Measurements from ENCODE around the gene RELCH. TPM values are rescaled to one million over a fixed set of nuclear protein-coding genes. Genes with fewer than 3 reads are reported as not detected.

The RELCH gene
- total RNA-seq (2022; extraction: Qiagen RNA extraction; ENCODE audit: low read depth): 12.8 to 14.7 TPM (median 14.1 TPM) in 5 replicates

GRCh38 chr18:62186774-62187542 lies at the start of gene RELCH, which contains the start of gene PIGN:
TSS of gene RELCH (plus strand) at chr18:62187255. CDS start at chr18:62187506, 251 bp downstream.
TSS of gene PIGN (minus strand) at chr18:62187056. CDS start at chr18:62161353, 25,703 bp downstream.

GRCh38 chr18:62324917-62325805 lies 138.1 kb downstream of the RELCH start, which contains the start of gene TNFRSF11A:
TSS of gene TNFRSF11A (plus strand) at chr18:62325310. CDS start at chr18:62325353, 43 bp downstream.

Other genes starting within 250 kb of the RELCH start
- 8.1 to 14.3 TPM (median 11.0 TPM) in 5 replicates for gene PIGN, start 199 bp upstream of the RELCH start, total RNA-seq (2022; extraction: Qiagen RNA extraction; ENCODE audit: low read depth)
- 6.3 to 11.9 TPM (median 9.5 TPM) in 5 replicates for gene TNFRSF11A, start 138.1 kb downstream of the RELCH start, total RNA-seq (2022; extraction: Qiagen RNA extraction; ENCODE audit: low read depth)